DND-41 (cell line): Measurements from ENCODE around the gene RAB7B.

ENCODE experiments used
- CTCF ChIP-seq: IDR thresholded peaks from 2 replicates; pipeline ENCODE4 v1.5.1; 2012; ENCODE audit warnings: borderline replicate concordance, low read length, moderate library complexity, mild to moderate bottlenecking; ENCODE audit not compliant: poor library complexity, severe bottlenecking; ENCODE audit errors: extremely low read depth
- EZH2 ChIP-seq: IDR thresholded peaks from 3 replicates; pipeline ENCODE4 v1.6.1; 2012; ENCODE audit warnings: borderline replicate concordance, low read depth, mild to moderate bottlenecking, moderate library complexity, low read length, inconsistent platforms; ENCODE audit not compliant: severe bottlenecking

- TF ChIP-seq CTCF (no peak), EZH2 (no peak)
Observed at GRCh38 chr1:205962821-205963221, 40.4 kb downstream of the RAB7B start.
